SK-N-SH treated with all-trans-retinoic acid at 6 μM for 48 hours (cell line): ENCODE results near the gene PIM2.

ENCODE experiments used
- ATAC-seq: fragments of 200-7000 bp; cut with Tn5 transposase; 3 replicates; pipeline ENCODE4 v1.9.1; 2020; ENCODE audit warnings: mild to moderate bottlenecking, moderate library complexity
- ARNTL ChIP-seq: fragments of 450-650 bp; formaldehyde crosslinking; IDR thresholded peaks from 2 replicates; pipeline ENCODE4 v1.5.0; 2020; ENCODE audit warnings: low read depth, mild to moderate bottlenecking, moderate library complexity, borderline replicate concordance
- BACH2 ChIP-seq: fragments of 250-450 bp; sonication (Bioruptor Pico); IDR thresholded peaks from 2 replicates; pipeline ENCODE4 v1.9.0; 2021; ENCODE audit warnings: mild to moderate bottlenecking, borderline replicate concordance
- CREB5 ChIP-seq: fragments of 250-450 bp; sonication (Bioruptor Pico); IDR thresholded peaks from 2 replicates; pipeline ENCODE4 v1.5.1; 2020; ENCODE audit warnings: low read depth, mild to moderate bottlenecking, moderate library complexity
- CSDC2 ChIP-seq: fragments of 250-450 bp; sonication (Bioruptor Pico); IDR thresholded peaks from 2 replicates; pipeline ENCODE4 v1.5.0; 2020; ENCODE audit warnings: mild to moderate bottlenecking, moderate library complexity
- ESRRG ChIP-seq: fragments of 250-450 bp; sonication (Bioruptor Pico); IDR thresholded peaks from 2 replicates; pipeline ENCODE4 v1.6.1; 2021; ENCODE audit warnings: mild to moderate bottlenecking
- GLIS3 ChIP-seq: fragments of 250-450 bp; sonication (Bioruptor Pico); IDR thresholded peaks from 2 replicates; pipeline ENCODE4 v1.5.0; 2020; ENCODE audit warnings: mild to moderate bottlenecking, moderate library complexity
- ISL1 ChIP-seq: fragments of 250-450 bp; sonication (Bioruptor Pico); IDR thresholded peaks from 2 replicates; pipeline ENCODE4 v2.1.2; 2022; ENCODE audit warnings: mild to moderate bottlenecking, moderate library complexity
- OSR1 ChIP-seq: fragments of 250-450 bp; sonication (Bioruptor Pico); IDR thresholded peaks from 2 replicates; pipeline ENCODE4 v1.8.0; 2022; ENCODE audit warnings: moderate library complexity, mild to moderate bottlenecking, inconsistent platforms
- PATZ1 ChIP-seq: fragments of 250-450 bp; sonication (Bioruptor Pico); IDR thresholded peaks from 2 replicates; pipeline ENCODE4 v1.8.0; 2020; ENCODE audit warnings: mild to moderate bottlenecking, moderate library complexity, borderline replicate concordance
- PPARA ChIP-seq: fragments of 250-450 bp; sonication (Bioruptor Pico); IDR thresholded peaks from 2 replicates; pipeline ENCODE4 v1.5.0; 2020; ENCODE audit warnings: mild to moderate bottlenecking, borderline replicate concordance
- ZC3H10 ChIP-seq: fragments of 250-450 bp; sonication (Bioruptor Pico); IDR thresholded peaks from 2 replicates; pipeline ENCODE4 v1.5.1; 2021; ENCODE audit warnings: mild to moderate bottlenecking, moderate library complexity
- ZFP3 ChIP-seq: fragments of 250-450 bp; sonication (Bioruptor Pico); IDR thresholded peaks from 2 replicates; pipeline ENCODE4 v1.5.0; 2020; ENCODE audit warnings: mild to moderate bottlenecking, moderate library complexity
- ZFP30 ChIP-seq: fragments of 450-650 bp; formaldehyde crosslinking; IDR thresholded peaks from 2 replicates; pipeline ENCODE4 v1.5.0; 2022; ENCODE audit warnings: mild to moderate bottlenecking, moderate library complexity
- ZNF565 ChIP-seq: fragments of 450-650 bp; formaldehyde crosslinking; conservative IDR thresholded peaks from 2 replicates; pipeline ENCODE4 v1.5.0; 2020; ENCODE audit warnings: low read depth, mild to moderate bottlenecking, moderate library complexity
- ZNF70 ChIP-seq: fragments of 450-650 bp; formaldehyde crosslinking; IDR thresholded peaks from 2 replicates; pipeline ENCODE4 v1.5.0; 2020; ENCODE audit warnings: mild to moderate bottlenecking, moderate library complexity
- ZNF8 ChIP-seq: fragments of 450-650 bp; formaldehyde crosslinking; IDR thresholded peaks from 2 replicates; pipeline ENCODE4 v1.5.0; 2020; ENCODE audit warnings: mild to moderate bottlenecking, moderate library complexity
- TF ChIP-seq, protein P1 (sequence below): fragments of 250-450 bp; sonication (Bioruptor Pico); IDR thresholded peaks from 2 replicates; pipeline ENCODE4 v1.8.0; 2021; ENCODE audit warnings: low read depth, mild to moderate bottlenecking, moderate library complexity, borderline replicate concordance
- TF ChIP-seq, protein P2 (sequence below): fragments of 250-450 bp; sonication (Bioruptor Pico); IDR thresholded peaks from 2 replicates; pipeline ENCODE4 v1.5.1; 2021; ENCODE audit warnings: mild to moderate bottlenecking, moderate library complexity

Gene PIM2

DNA sequence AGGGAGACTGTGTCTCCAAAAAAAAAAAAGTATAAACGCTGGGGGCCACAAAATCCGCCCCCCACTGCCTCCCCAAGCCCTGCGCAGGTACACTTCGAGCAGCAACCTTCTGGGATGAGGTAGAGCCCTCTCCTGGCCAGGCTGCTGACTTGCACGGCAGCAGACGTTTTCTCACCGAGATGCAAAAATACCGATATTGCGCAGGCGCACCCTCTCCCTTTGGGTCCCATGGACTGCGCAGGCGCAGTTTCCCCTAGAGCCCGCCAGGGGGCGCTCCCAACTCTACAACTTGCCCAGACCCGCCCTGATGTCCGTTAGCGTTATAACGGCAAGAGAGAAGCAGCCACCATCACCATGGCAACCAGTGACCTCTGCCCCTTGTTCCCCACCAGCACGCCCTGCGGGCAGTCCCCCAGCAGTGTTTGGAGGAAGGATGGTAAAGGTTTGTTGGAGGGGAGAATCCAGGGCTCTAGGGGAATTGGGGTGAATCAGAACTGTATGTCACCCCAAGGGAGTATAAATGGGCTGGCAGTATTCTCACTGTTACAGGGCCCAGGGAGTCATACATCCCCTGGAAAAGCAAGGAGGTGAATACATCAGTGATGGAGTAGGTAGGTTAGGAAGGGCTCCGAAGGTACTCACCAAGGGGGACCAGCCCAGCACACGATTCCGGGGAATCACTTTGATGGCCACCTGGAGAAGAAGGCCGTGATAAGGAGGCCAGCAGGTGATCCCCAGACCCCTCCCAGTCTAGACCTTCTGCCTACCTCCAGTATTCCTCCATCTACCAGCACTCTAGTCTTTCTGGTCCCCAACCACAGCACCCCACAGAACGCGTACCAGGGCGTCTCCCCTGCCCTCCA lies 1.5 kb downstream of the PIM2 start:
- peak; percentile 68 for ATAC-seq
- TF ChIP-seq PATZ1 (peak; percentile 26; the same call in 1 of the 2 replicates), CSDC2 (CRISPR knock-in tag) (no peak)
- TF ChIP-seq, protein P1, sequence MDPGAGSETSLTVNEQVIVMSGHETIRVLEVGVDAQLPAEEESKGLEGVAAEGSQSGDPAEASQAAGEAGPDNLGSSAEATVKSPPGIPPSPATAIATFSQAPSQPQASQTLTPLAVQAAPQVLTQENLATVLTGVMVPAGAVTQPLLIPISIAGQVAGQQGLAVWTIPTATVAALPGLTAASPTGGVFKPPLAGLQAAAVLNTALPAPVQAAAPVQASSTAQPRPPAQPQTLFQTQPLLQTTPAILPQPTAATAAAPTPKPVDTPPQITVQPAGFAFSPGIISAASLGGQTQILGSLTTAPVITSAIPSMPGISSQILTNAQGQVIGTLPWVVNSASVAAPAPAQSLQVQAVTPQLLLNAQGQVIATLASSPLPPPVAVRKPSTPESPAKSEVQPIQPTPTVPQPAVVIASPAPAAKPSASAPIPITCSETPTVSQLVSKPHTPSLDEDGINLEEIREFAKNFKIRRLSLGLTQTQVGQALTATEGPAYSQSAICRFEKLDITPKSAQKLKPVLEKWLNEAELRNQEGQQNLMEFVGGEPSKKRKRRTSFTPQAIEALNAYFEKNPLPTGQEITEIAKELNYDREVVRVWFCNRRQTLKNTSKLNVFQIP (CRISPR knock-in tag): no peak

GRCh38 chrX:48914593-48915493 lies 4.0 kb downstream of the PIM2 start:
- ATAC-seq: no peak
- TF ChIP-seq ZNF8 (CRISPR knock-in tag): no peak
- TF ChIP-seq CREB5 (CRISPR knock-in tag): no peak
- no peak for TF ChIP-seq ZNF565 (CRISPR knock-in tag)
- TF ChIP-seq, protein P1 (CRISPR knock-in tag): no peak
- no peak for TF ChIP-seq ZFP3 (CRISPR knock-in tag)
- TF ChIP-seq, all 23 proteins: peak for 0

GRCh38 chrX:48913605-48914366 lies 5.0 kb downstream of the PIM2 start:
- ATAC-seq: no peak
- TF ChIP-seq CREB5 (CRISPR knock-in tag): no peak
- TF ChIP-seq GLIS3: no peak
- no peak for TF ChIP-seq ESRRG
- TF ChIP-seq ZNF70 (CRISPR knock-in tag): no peak
- no peak for TF ChIP-seq ISL1 (CRISPR knock-in tag)
- no peak for TF ChIP-seq CSDC2 (CRISPR knock-in tag)
- TF ChIP-seq ZC3H10 (CRISPR knock-in tag): no peak
- TF ChIP-seq, protein P2, sequence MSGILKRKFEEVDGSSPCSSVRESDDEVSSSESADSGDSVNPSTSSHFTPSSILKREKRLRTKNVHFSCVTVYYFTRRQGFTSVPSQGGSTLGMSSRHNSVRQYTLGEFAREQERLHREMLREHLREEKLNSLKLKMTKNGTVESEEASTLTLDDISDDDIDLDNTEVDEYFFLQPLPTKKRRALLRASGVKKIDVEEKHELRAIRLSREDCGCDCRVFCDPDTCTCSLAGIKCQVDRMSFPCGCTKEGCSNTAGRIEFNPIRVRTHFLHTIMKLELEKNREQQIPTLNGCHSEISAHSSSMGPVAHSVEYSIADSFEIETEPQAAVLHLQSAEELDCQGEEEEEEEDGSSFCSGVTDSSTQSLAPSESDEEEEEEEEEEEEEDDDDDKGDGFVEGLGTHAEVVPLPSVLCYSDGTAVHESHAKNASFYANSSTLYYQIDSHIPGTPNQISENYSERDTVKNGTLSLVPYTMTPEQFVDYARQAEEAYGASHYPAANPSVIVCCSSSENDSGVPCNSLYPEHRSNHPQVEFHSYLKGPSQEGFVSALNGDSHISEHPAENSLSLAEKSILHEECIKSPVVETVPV (CRISPR knock-in tag): no peak
- TF ChIP-seq, protein P1 (CRISPR knock-in tag): no peak
- no peak for TF ChIP-seq ARNTL
- TF ChIP-seq BACH2: no peak
- TF ChIP-seq PPARA (CRISPR knock-in tag): no peak
- no peak for TF ChIP-seq ZFP3 (CRISPR knock-in tag)
- no peak for TF ChIP-seq OSR1 (CRISPR knock-in tag)
- no peak for TF ChIP-seq ZFP30
- TF ChIP-seq, all 23 proteins: peak for 0
